GM12878 (cell line): ENCODE results near the gene RBKS. TPM values are rescaled to one million over a fixed set of nuclear protein-coding genes. Genes with fewer than 3 reads are reported as not detected.

Source experiments
- BACH1 ChIP-seq: fragments of 450-650 bp; IDR thresholded peaks from 2 replicates; pipeline ENCODE4 v1.6.1; 2017; ENCODE audit warnings: mild to moderate bottlenecking, borderline replicate concordance
- BHLHE40 ChIP-seq, 2 experiments: fragments of 450-650 bp in 1 of 2; IDR thresholded peaks; 2 replicates each; pipeline ENCODE4 v1.6.1; 2011 to 2017; ENCODE audit warnings: low read depth in 2 of 2, borderline replicate concordance in 1 of 2, improper control_type of control experiment in 1 of 2, low read length in 1 of 2, mild to moderate bottlenecking in 1 of 2
- NR2C2 ChIP-seq: IDR thresholded peaks from 2 replicates; pipeline ENCODE4 v1.6.1; 2011; ENCODE audit warnings: borderline replicate concordance, low read depth; ENCODE audit not compliant: control insufficient read depth, insufficient read length
- SIN3A ChIP-seq: IDR thresholded peaks from 2 replicates; pipeline ENCODE4 v1.6.1; 2012; ENCODE audit warnings: low read depth, low read length, improper control_type of control experiment
- SMAD1 ChIP-seq: fragments of 450-650 bp; IDR thresholded peaks from 2 replicates; pipeline ENCODE4 v1.6.1; 2018; ENCODE audit warnings: mild to moderate bottlenecking, low read depth; ENCODE audit not compliant: partially characterized antibody
- SRF ChIP-seq, 2 experiments: IDR thresholded peaks; 2 replicates each; pipeline ENCODE4 v1.6.1; 2011; ENCODE audit warnings: low read depth in 2 of 2, low read length in 2 of 2, mild to moderate bottlenecking in 1 of 2, moderate library complexity in 1 of 2
- TARDBP ChIP-seq: IDR thresholded peaks from 2 replicates; pipeline ENCODE4 v1.6.1; 2016; ENCODE audit warnings: borderline replicate concordance
- polyA plus RNA-seq, 11 experiments: library from polyadenylated mRNA; depleted of rRNA in 4 of 11; unstranded in 6 of 11; stranded (reverse) in 5 of 11; fragments of >200 nt; fragmentation: Nextera tagmentation in 4 of 11; fragmentation: Illumina TruSeq in 1 of 11; extraction: Ambion mirVana in 4 of 11; extraction: Trizol in 1 of 11; gene quantifications; 1 replicate in 1 of 11; 2 replicates in 10 of 11; pipeline versions ENCODE4 v1.2.1 to v1.2.3, GENCODE V29; 2011 to 2016; ENCODE audit warnings: inconsistent platforms in 2 of 11, missing spikeins in 2 of 11, low read depth in 1 of 11
- total RNA-seq, 4 experiments: library from RNA; depleted of rRNA in 3 of 4; stranded (reverse); fragments of >200 nt in 3 of 4; fragmentation: Illumina TruSeq in 1 of 4; extraction: Trizol in 1 of 4; gene quantifications; 2 replicates each; pipeline versions ENCODE4 v1.2.1 to v1.2.3, GENCODE V29; 2013 to 2021
- TF ChIP-seq, protein P1 (sequence below): fragments of 450-650 bp; IDR thresholded peaks from 2 replicates; pipeline ENCODE4 v1.6.1; 2017; ENCODE audit warnings: mild to moderate bottlenecking, moderate library complexity

The RBKS gene
- total and polyA plus RNA-seq, 10 of the 15 experiments (the other 5 are each of a cell fraction or from before 2014, with no cell fraction given) = 0.39 to 1.8 (median 1.0) TPM

DNA sequence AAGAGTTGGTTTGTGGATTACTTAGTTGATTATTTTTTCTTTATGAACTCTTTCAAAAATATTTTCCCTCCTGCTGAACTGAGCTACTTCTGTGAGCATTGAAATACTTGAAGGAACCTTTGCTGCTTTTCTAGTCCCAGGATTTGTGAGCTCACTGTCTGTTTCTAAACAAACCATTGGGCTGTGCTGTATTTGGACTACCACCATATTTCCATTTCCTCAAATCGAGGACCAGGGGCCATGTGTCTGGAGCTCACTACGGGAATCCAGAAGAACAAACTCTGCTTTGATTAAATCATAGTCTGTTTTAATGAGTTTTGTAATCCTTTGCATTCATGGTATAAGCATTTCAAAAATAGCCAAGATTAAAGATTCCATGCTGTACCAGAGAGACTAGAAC lies 117.4 kb downstream of the RBKS start (continued):
- TF ChIP-seq, protein P1, sequence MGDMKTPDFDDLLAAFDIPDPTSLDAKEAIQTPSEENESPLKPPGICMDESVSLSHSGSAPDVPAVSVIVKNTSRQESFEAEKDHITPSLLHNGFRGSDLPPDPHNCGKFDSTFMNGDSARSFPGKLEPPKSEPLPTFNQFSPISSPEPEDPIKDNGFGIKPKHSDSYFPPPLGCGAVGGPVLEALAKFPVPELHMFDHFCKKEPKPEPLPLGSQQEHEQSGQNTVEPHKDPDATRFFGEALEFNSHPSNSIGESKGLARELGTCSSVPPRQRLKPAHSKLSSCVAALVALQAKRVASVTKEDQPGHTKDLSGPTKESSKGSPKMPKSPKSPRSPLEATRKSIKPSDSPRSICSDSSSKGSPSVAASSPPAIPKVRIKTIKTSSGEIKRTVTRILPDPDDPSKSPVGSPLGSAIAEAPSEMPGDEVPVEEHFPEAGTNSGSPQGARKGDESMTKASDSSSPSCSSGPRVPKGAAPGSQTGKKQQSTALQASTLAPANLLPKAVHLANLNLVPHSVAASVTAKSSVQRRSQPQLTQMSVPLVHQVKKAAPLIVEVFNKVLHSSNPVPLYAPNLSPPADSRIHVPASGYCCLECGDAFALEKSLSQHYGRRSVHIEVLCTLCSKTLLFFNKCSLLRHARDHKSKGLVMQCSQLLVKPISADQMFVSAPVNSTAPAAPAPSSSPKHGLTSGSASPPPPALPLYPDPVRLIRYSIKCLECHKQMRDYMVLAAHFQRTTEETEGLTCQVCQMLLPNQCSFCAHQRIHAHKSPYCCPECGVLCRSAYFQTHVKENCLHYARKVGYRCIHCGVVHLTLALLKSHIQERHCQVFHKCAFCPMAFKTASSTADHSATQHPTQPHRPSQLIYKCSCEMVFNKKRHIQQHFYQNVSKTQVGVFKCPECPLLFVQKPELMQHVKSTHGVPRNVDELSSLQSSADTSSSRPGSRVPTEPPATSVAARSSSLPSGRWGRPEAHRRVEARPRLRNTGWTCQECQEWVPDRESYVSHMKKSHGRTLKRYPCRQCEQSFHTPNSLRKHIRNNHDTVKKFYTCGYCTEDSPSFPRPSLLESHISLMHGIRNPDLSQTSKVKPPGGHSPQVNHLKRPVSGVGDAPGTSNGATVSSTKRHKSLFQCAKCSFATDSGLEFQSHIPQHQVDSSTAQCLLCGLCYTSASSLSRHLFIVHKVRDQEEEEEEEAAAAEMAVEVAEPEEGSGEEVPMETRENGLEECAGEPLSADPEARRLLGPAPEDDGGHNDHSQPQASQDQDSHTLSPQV = no peak
- TF ChIP-seq BHLHE40 (IDR thresholded peaks at IDR 0.05; ENCODE audit: borderline replicate concordance in 1 of 2, low read depth in 2 of 2, low read length in 1 of 2) = no peak
- TF ChIP-seq SIN3A = no peak
- TF ChIP-seq NR2C2 = no peak
- TF ChIP-seq SRF (IDR thresholded peaks at IDR 0.05; ENCODE audit: low read depth in 2 of 2, low read length in 2 of 2) = no peak
- no peak for TF ChIP-seq SMAD1
- TF ChIP-seq BACH1 = no peak
- TF ChIP-seq TARDBP = no peak
